Measurements from ENCODE around the gene ADAR. TPM values are rescaled to one million over a fixed set of nuclear protein-coding genes. Genes with fewer than 3 reads are reported as not detected.

Gene ADAR
- total RNA-seq, 2 donors from 2014 or later = 70.1 to 80.1 TPM

- no peak for DNase-seq
- intact Hi-C loops (cut with DNase I) = no loop called here
- ATAC-seq = no peak
Observed at GRCh38 chr1:154619181-154619948, 11.4 kb upstream of the ADAR start.

GRCh38 chr1:154616659-154617345, 8.8 kb upstream of the ADAR start:
- peak in 1 of 2 donors; percentile 73 for ATAC-seq
- DNase-seq = no peak
- intact Hi-C loops (cut with DNase I) = no loop called here

GRCh38 chr1:154615411-154615810, 7.4 kb upstream of the ADAR start:
- ATAC-seq (no peak), DNase-seq (no peak)
- intact Hi-C loops (cut with DNase I) = no loop called here

GRCh38 chr1:154614901-154615300, 6.9 kb upstream of the ADAR start:
- no peak for DNase-seq
- no peak for ATAC-seq
- intact Hi-C loops (cut with DNase I) = no loop called here

GRCh38 chr1:154614247-154614646, 6.3 kb upstream of the ADAR start:
- no peak for ATAC-seq
- intact Hi-C loops (cut with DNase I) = no loop called here
- no peak for DNase-seq

GRCh38 chr1:154611150-154611862, 3.3 kb upstream of the ADAR start:
- ATAC-seq (no peak), DNase-seq (no peak)
- intact Hi-C loops (cut with DNase I) = no loop called here

GRCh38 chr1:154609398-154610380, 1.7 kb upstream of the ADAR start:
- intact Hi-C loops (cut with DNase I) = no loop called here
- DNase-seq = no peak
- ATAC-seq = no peak

- ATAC-seq = peak; percentile 68 to 69
- DNase-seq = peak; percentile 53
- intact Hi-C loops (cut with DNase I) = no loop called here
Observed at GRCh38 chr1:154608397-154609270, 648 bp upstream of the ADAR start.

GRCh38 chr1:154607106-154607608, 829 bp downstream of the ADAR start:
- ATAC-seq (no peak), DNase-seq (no peak)
- intact Hi-C loops (cut with DNase I) = no loop called here

- DNase-seq = no peak
- no peak for ATAC-seq
- intact Hi-C loops (cut with DNase I) = no loop called here
Observed at GRCh38 chr1:154605534-154605933, 2.5 kb downstream of the ADAR start.

- no peak for DNase-seq
- ATAC-seq = no peak
- intact Hi-C loops (cut with DNase I) = no loop called here
Observed at GRCh38 chr1:154603317-154603716, 4.7 kb downstream of the ADAR start.

- ATAC-seq = peak; percentile 58 to 87
- no peak for DNase-seq
Observed at GRCh38 chr1:154599658-154600057, 8.3 kb downstream of the ADAR start.

GRCh38 chr1:154598871-154599635, 8.9 kb downstream of the ADAR start:
- intact Hi-C loops (cut with DNase I) = no loop called here
- DNase-seq = no peak
- peak; percentile 21 to 46 for ATAC-seq

More at GRCh38 chr1:154599658-154600057, 8.3 kb downstream of the ADAR start:
- intact Hi-C loops (cut with DNase I) = no loop called here

GRCh38 chr1:154595621-154596020, 12.4 kb downstream of the ADAR start:
- intact Hi-C loops (cut with DNase I) = no loop called here
- DNase-seq (no peak), ATAC-seq (no peak)

GRCh38 chr1:154594811-154595210, 13.2 kb downstream of the ADAR start:
- intact Hi-C loops (cut with DNase I) = no loop called here
- ATAC-seq (no peak), DNase-seq (no peak)

- no peak for ATAC-seq
Observed at GRCh38 chr1:154593390-154593789, 14.6 kb downstream of the ADAR start.

GRCh38 chr1:154591206-154591605, 16.8 kb downstream of the ADAR start:
- DNase-seq (no peak), ATAC-seq (no peak)
- intact Hi-C loops (cut with DNase I) = no loop called here

More at GRCh38 chr1:154593390-154593789, 14.6 kb downstream of the ADAR start:
- intact Hi-C loops (cut with DNase I) = no loop called here
- no peak for DNase-seq

Measured in left cardiac atrium (tissue), 4 donors.